Measurements from ENCODE around the gene APOL6.

DNA sequence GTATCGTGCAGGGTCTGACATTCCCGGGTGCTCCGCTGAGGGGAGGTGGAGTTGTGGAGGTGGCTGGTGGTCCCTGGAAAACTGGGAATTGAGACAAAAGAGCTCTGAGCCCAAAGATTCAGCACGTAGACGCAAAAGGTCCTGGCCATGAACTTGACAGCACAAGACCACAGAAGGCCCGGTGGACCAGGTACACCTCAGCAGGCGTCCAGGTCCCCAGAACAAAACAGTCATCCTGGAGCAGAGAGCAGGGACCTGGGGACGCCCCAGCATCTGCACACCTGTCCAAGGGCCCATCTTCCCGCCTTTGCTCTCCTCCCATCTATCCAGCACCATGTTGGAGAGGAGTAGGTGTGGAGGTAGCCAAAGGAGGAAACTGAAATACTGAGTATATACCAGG, 17.4 kb upstream of the APOL6 start:
- TF ChIP-seq, protein P1, sequence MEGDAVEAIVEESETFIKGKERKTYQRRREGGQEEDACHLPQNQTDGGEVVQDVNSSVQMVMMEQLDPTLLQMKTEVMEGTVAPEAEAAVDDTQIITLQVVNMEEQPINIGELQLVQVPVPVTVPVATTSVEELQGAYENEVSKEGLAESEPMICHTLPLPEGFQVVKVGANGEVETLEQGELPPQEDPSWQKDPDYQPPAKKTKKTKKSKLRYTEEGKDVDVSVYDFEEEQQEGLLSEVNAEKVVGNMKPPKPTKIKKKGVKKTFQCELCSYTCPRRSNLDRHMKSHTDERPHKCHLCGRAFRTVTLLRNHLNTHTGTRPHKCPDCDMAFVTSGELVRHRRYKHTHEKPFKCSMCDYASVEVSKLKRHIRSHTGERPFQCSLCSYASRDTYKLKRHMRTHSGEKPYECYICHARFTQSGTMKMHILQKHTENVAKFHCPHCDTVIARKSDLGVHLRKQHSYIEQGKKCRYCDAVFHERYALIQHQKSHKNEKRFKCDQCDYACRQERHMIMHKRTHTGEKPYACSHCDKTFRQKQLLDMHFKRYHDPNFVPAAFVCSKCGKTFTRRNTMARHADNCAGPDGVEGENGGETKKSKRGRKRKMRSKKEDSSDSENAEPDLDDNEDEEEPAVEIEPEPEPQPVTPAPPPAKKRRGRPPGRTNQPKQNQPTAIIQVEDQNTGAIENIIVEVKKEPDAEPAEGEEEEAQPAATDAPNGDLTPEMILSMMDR (IDR thresholded peaks at IDR 0.05) = no peak
- no peak for TF ChIP-seq POLR2A (IDR thresholded peaks at IDR 0.05)

Data from uterus (tissue), 2 donors.